HL-60/S4 treated with phorbol 12-myristate 13-acetate at 8.2 ng/mL for 4 days and 3 days (cell line): ENCODE results near the gene TENT4A.
"Not testable (repeated sequence)": the region's sequence is repeated elsewhere in the genome, so short reads cannot be mapped to it uniquely, and the experiment has no call there.

Experiments
- in situ Hi-C: fragments of 300-500 bp; cut with MboI; formaldehyde crosslinking; loops from 2 replicates; pipeline ENCODE4 v1.15.0; 2022; ENCODE audit warnings: low sequenced_read_pairs

TENT4A gene

GRCh38 chr5:6713274-6714225 lies at the start of gene TENT4A:
TENT4A (plus strand) TSS chr5:6713432; CDS start chr5:6713984, 552 bp downstream.
- in situ Hi-C loops = no loop called here

- in situ Hi-C loops = no loop called here
These were observed 46.5 kb upstream of the TENT4A start for GRCh38 chr5:6666762-6667161.

- in situ Hi-C loops = no loop called here
These were observed 45.6 kb upstream of the TENT4A start for GRCh38 chr5:6667648-6668047.

- in situ Hi-C loops = not testable (repeated sequence)
These were observed 44.5 kb upstream of the TENT4A start for GRCh38 chr5:6668717-6669116.

GRCh38 chr5:6673031-6673430 lies 40.2 kb upstream of the TENT4A start:
- in situ Hi-C loops = no loop called here

GRCh38 chr5:6673963-6674362 lies 39.3 kb upstream of the TENT4A start:
- in situ Hi-C loops = no loop called here

GRCh38 chr5:6674421-6674820 lies 38.8 kb upstream of the TENT4A start:
- in situ Hi-C loops = no loop called here

- in situ Hi-C loops = no loop called here
These were observed 38.3 kb upstream of the TENT4A start for GRCh38 chr5:6674886-6675285.

GRCh38 chr5:6675784-6676491 lies 37.3 kb upstream of the TENT4A start:
- in situ Hi-C loops = no loop called here

- in situ Hi-C loops = no loop called here
These were observed 36.5 kb upstream of the TENT4A start for GRCh38 chr5:6676702-6677101.

GRCh38 chr5:6678385-6678784 lies 34.8 kb upstream of the TENT4A start:
- in situ Hi-C loops = no loop called here

GRCh38 chr5:6680922-6681321 lies 32.3 kb upstream of the TENT4A start:
- in situ Hi-C loops = no loop called here

GRCh38 chr5:6681682-6682081 lies 31.6 kb upstream of the TENT4A start:
- in situ Hi-C loops = no loop called here

- in situ Hi-C loops = no loop called here
These were observed 31.0 kb upstream of the TENT4A start for GRCh38 chr5:6682239-6682638.

GRCh38 chr5:6683241-6683640 lies 30.0 kb upstream of the TENT4A start:
- in situ Hi-C loops = no loop called here

- in situ Hi-C loops = no loop called here
These were observed 29.2 kb upstream of the TENT4A start for GRCh38 chr5:6684075-6684474.

- in situ Hi-C loops = no loop called here
These were observed 26.7 kb upstream of the TENT4A start for GRCh38 chr5:6686501-6686900.

- in situ Hi-C loops = no loop called here
These were observed 26.3 kb upstream of the TENT4A start for GRCh38 chr5:6686915-6687409.

GRCh38 chr5:6687505-6687904 lies 25.7 kb upstream of the TENT4A start:
- in situ Hi-C loops = no loop called here

- in situ Hi-C loops = no loop called here
These were observed 20.3 kb upstream of the TENT4A start for GRCh38 chr5:6692906-6693305.

GRCh38 chr5:6698696-6699095 lies 14.5 kb upstream of the TENT4A start:
- in situ Hi-C loops = no loop called here

- in situ Hi-C loops = no loop called here
These were observed 13.9 kb upstream of the TENT4A start for GRCh38 chr5:6699357-6699756.
